H1 (cell line): Measurements from ENCODE around the gene CELA1.

Source experiments
- JUND ChIP-seq: IDR thresholded peaks from 2 replicates; pipeline ENCODE4 v1.6.1; 2011; ENCODE audit warnings: mild to moderate bottlenecking, improper control_type of control experiment, low read length
- POLR2A ChIP-seq, 2 experiments: IDR thresholded peaks; 1 replicate in 1 of 2; 2 replicates in 1 of 2; pipeline ENCODE4 v1.6.1; 2011; ENCODE audit warnings: low read depth in 2 of 2, low read length in 2 of 2, mild to moderate bottlenecking in 2 of 2; ENCODE audit errors: control extremely low read depth in 1 of 2
- SP1 ChIP-seq: IDR thresholded peaks from 2 replicates; pipeline ENCODE4 v1.6.1; 2011; ENCODE audit warnings: low read depth, low read length

DNA sequence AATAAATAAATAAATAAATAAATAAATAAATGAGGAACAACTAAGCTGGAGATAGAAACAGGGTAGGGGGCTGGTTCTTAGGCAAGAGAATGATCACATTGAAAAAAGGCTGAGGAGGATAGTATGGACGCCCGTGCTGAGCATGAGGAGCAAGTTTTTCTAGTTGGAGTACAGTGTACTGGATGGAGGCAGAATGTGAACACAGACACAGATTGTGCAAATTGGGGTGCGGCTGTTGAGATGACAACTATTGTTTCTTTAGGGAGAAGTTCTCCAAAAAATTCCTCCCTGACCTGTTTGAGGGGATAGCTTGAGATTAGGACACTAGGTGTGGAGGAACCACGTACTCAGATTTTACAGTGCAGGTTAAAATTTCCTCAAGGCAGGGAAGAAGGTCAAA is 21.5 kb downstream of the CELA1 start:
- no peak for TF ChIP-seq POLR2A (IDR thresholded peaks at IDR 0.05; ENCODE audit: control extremely low read depth in 1 of 2, low read depth in 2 of 2, low read length in 2 of 2)
- no peak for TF ChIP-seq SP1
- no peak for TF ChIP-seq JUND
